T-helper 1 cell (primary cell): Measurements from ENCODE around the gene FKBP6.
"Not testable (repeated sequence)": the region's sequence is repeated elsewhere in the genome, so short reads cannot be mapped to it uniquely, and the experiment has no call there.

Source experiments
- DNase-seq, 5 donors: peaks; one replicate each; pipeline ENCODE4 v3.0.0-alpha.2; 2012 to 2020

Gene FKBP6

GRCh38 chr7:73395538-73396503 lies 67.9 kb downstream of the FKBP6 start:
- no peak for DNase-seq

GRCh38 chr7:73397521-73398281 lies 69.7 kb downstream of the FKBP6 start:
- no peak for DNase-seq

GRCh38 chr7:73399185-73400050 lies 71.5 kb downstream of the FKBP6 start:
- peak in 3 of 5 donors; percentile 15 to 73 (median 33) for DNase-seq

- not testable (repeated sequence) for DNase-seq
Measured at GRCh38 chr7:73404860-73405259, 76.9 kb downstream of the FKBP6 start.
